Left lung (tissue), 10 donors: ENCODE data around the gene AHI1. TPM values are rescaled to one million over a fixed set of nuclear protein-coding genes. Genes with fewer than 3 reads are reported as not detected.

ENCODE experiments used
- ATAC-seq: fragments of 200-7000 bp; cut with Tn5 transposase; one replicate; pipeline ENCODE4 v1.9.1; 2020; ENCODE audit warnings: moderate library complexity
- DNase-seq, 4 donors: peaks; one replicate each; pipeline ENCODE4 v3.0.0-alpha.2; 2013 to 2020
- H3K27ac ChIP-seq, 2 donors: fragments of 200-600 bp; sonication (generic) in 1 of 2; one replicate each; pipeline versions ENCODE4 v1.5.0 to v1.8.0; 2020 to 2021
- H3K27me3 ChIP-seq, 2 donors: fragments of 200-600 bp; sonication (generic) in 1 of 2; one replicate each; pipeline versions ENCODE4 v1.5.0 to v1.8.0; 2020 to 2021
- H3K36me3 ChIP-seq, 2 donors: fragments of 200-600 bp; sonication (generic) in 1 of 2; one replicate each; pipeline versions ENCODE4 v1.5.0 to v1.8.0; 2020 to 2021
- H3K4me1 ChIP-seq, 2 donors: fragments of 200-600 bp; one replicate each; pipeline ENCODE4 v1.8.0; 2021
- H3K4me3 ChIP-seq, 2 donors: fragments of 200-600 bp; sonication (generic) in 1 of 2; one replicate each; pipeline versions ENCODE4 v1.5.0 to v1.8.0; 2020 to 2021; ENCODE audit warnings: mild to moderate bottlenecking in 1 of 2
- H3K9me3 ChIP-seq, 2 donors: fragments of 200-600 bp; sonication (generic) in 1 of 2; one replicate each; pipeline versions ENCODE4 v1.5.0 to v1.8.0; 2020 to 2021
- CTCF ChIP-seq, 2 donors: fragments of 200-600 bp; sonication (generic) in 1 of 2; IDR thresholded peaks; one replicate each; pipeline versions ENCODE4 v1.5.0 to v1.8.0; 2021; ENCODE audit warnings: antibody characterized with exemption in 2 of 2
- intact Hi-C, 2 donors: fragments of 100-400 bp; cut with DNase I; formaldehyde crosslinking; loops; one replicate each; pipeline versions ENCODE4 v1.11.2 to v1.14.2; 2022
- polyA plus RNA-seq, 6 donors: library from polyadenylated mRNA; unstranded; fragments of 120-200 nt; gene quantifications; one replicate each; pipeline ENCODE4 v1.2.1, GENCODE V29; 2013; ENCODE audit not compliant: insufficient read length in 6 of 6
- total RNA-seq, 2 donors: library from RNA; stranded (reverse); fragmentation: NEBNext Ultra II Directional; extraction: Animal tissue kit (Norgen Biotek cat#: 25700); gene quantifications; one replicate each; pipeline ENCODE4 v1.2.1, GENCODE V29; 2021
- donor health status: DM: no; HTN: yes; CAD: no.
- donor health status: DM: no; HTN: no; CAD: no.

The AHI1 gene
- total and polyA plus RNA-seq, 8 donors = 23.7 to 65.0 (median 49.0) TPM

GRCh38 chr6:135300576-135300975, 197.0 kb downstream of the AHI1 start:
- ATAC-seq (no peak), DNase-seq (no peak)
- Histone ChIP-seq H3K4me1 (no peaks in the 10 kb centered on the region), H3K27me3 (no peaks in the 10 kb centered on the region), H3K27ac (no peak overlapping the region), H3K36me3 (peaks cover 0 to 3% of the 10 kb centered on the region in 2 donors), H3K4me3 (no peak overlapping the region), H3K9me3 (no peaks in the 10 kb centered on the region)
- intact Hi-C loops = no loop called here
- no peak for TF ChIP-seq CTCF (IDR thresholded peaks at IDR 0.05)

- no peaks in the 10 kb centered on the region for H3K4me1 ChIP-seq
- ATAC-seq = no peak
- H3K27me3 ChIP-seq = no peaks in the 10 kb centered on the region
- no peak for TF ChIP-seq CTCF (IDR thresholded peaks at IDR 0.05)
- no peak overlapping the region for H3K4me3 ChIP-seq
- no peak for DNase-seq
- H3K27ac ChIP-seq = no peak overlapping the region
- intact Hi-C loops = no loop called here
- H3K36me3 ChIP-seq = peaks cover 0 to 4% of the 10 kb centered on the region in 2 donors
- peaks cover 0 to 6% of the 10 kb centered on the region in 2 donors for H3K9me3 ChIP-seq
Measured at GRCh38 chr6:135299256-135299655, 198.3 kb downstream of the AHI1 start.

- TF ChIP-seq CTCF (IDR thresholded peaks at IDR 0.05) = no peak
- H3K4me3 ChIP-seq = no peak overlapping the region
- H3K36me3 ChIP-seq = peaks cover 0 to 4% of the 10 kb centered on the region in 2 donors
- no peak overlapping the region for H3K27ac ChIP-seq
- no peaks in the 10 kb centered on the region for H3K27me3 ChIP-seq
- H3K9me3 ChIP-seq = peaks cover 0 to 6% of the 10 kb centered on the region in 2 donors
- intact Hi-C loops = no loop called here
- no peak for DNase-seq
- no peaks in the 10 kb centered on the region for H3K4me1 ChIP-seq
- ATAC-seq = no peak
Measured at GRCh38 chr6:135298455-135298854, 199.1 kb downstream of the AHI1 start.

- H3K36me3 ChIP-seq = peaks cover 0 to 4% of the 10 kb centered on the region in 2 donors
- H3K4me3 ChIP-seq = no peak overlapping the region
- TF ChIP-seq CTCF (IDR thresholded peaks at IDR 0.05) = no peak
- ATAC-seq (no peak), DNase-seq (no peak)
- intact Hi-C loops = no loop called here
- no peaks in the 10 kb centered on the region for H3K4me1 ChIP-seq
- no peaks in the 10 kb centered on the region for H3K27me3 ChIP-seq
- no peak overlapping the region for H3K27ac ChIP-seq
- peaks cover 0 to 6% of the 10 kb centered on the region in 2 donors for H3K9me3 ChIP-seq
Measured at GRCh38 chr6:135296715-135297114, 200.8 kb downstream of the AHI1 start.

GRCh38 chr6:135295085-135295484, 202.5 kb downstream of the AHI1 start:
- no peak overlapping the region for H3K4me3 ChIP-seq
- no peaks in the 10 kb centered on the region for H3K27me3 ChIP-seq
- peaks cover 0 to 5% of the 10 kb centered on the region in 2 donors for H3K36me3 ChIP-seq
- DNase-seq (no peak), ATAC-seq (no peak)
- no peaks in the 10 kb centered on the region for H3K4me1 ChIP-seq
- intact Hi-C loops = no loop called here
- peaks cover 0 to 6% of the 10 kb centered on the region in 2 donors for H3K9me3 ChIP-seq
- H3K27ac ChIP-seq = no peak overlapping the region
- TF ChIP-seq CTCF (IDR thresholded peaks at IDR 0.05) = no peak
